Activated B cell treated with CpG ODN at 0.5 μM for 24 hours (primary cell): Measurements from ENCODE around the gene ZNF566. TPM values are rescaled to one million over a fixed set of nuclear protein-coding genes. Genes with fewer than 3 reads are reported as not detected.

Source experiments
- ATAC-seq: fragments of 200-7000 bp; cut with Tn5 transposase; one replicate; pipeline ENCODE4 v1.10.0; 2021; ENCODE audit warnings: low read depth, mild to moderate bottlenecking, moderate library complexity
- CTCF ChIA-PET: fragments of 350-600 bp; sonication (Branson Sonifier 250); formaldehyde crosslinking; loops from one replicate; lab custom pipeline; 2021; ENCODE audit warnings: antibody characterized with exemption; lab: Charles Lee
- POLR2A ChIA-PET: fragments of 350-600 bp; sonication (Branson Sonifier 250); formaldehyde crosslinking; loops from one replicate; lab custom pipeline; 2021; ENCODE audit warnings: antibody characterized with exemption; lab: Charles Lee
- DNase-seq: peaks from one replicate; pipeline ENCODE4 v3.0.0; 2022
- H3K27ac Mint-ChIP-seq: one replicate; pipeline ENCODE4 v1.8.0; 2020; ENCODE audit warnings: mixed read lengths
- H3K27me3 Mint-ChIP-seq: one replicate; pipeline ENCODE4 v1.8.0; 2021; ENCODE audit warnings: mixed read lengths
- H3K36me3 Mint-ChIP-seq: one replicate; pipeline ENCODE4 v1.8.0; 2021; ENCODE audit warnings: low read depth, mixed read lengths
- H3K4me1 Mint-ChIP-seq: one replicate; pipeline ENCODE4 v1.8.0; 2021; ENCODE audit warnings: mixed read lengths
- H3K4me3 Mint-ChIP-seq: one replicate; pipeline ENCODE4 v1.8.0; 2020; ENCODE audit warnings: mild to moderate bottlenecking, mixed read lengths
- H3K9me3 Mint-ChIP-seq: one replicate; pipeline ENCODE4 v1.8.0; 2020; ENCODE audit warnings: mixed read lengths
- CTCF ChIP-seq: fragments of 200-600 bp; IDR thresholded peaks from one replicate; pipeline ENCODE4 v1.8.0; 2022; ENCODE audit warnings: antibody characterized with exemption, mild to moderate bottlenecking
- intact Hi-C: fragments of 100-400 bp; cut with micrococcal nuclease; formaldehyde crosslinking; loops from one replicate; pipeline ENCODE4 v1.15.1; 2024
- total RNA-seq: library from RNA; stranded (reverse); gene quantifications from 2 replicates; pipeline ENCODE4 v1.2.3, GENCODE V29; 2022

The ZNF566 gene
- 14.1 and 16.6 TPM in 2 replicates for total RNA-seq

- peak; percentile 92 for ATAC-seq
- Mint-ChIP-seq H3K27me3 (no peaks in the 10 kb centered on the region), H3K9me3 (peaks cover 2% of the 10 kb centered on the region), H3K36me3 (peaks cover 23% of the 10 kb centered on the region), H3K4me3 (peak within 1 kb of the TSS; percentile 98), H3K27ac (peak within 1 kb of the TSS; percentile 99), H3K4me1 (peaks cover 46% of the 10 kb centered on the region)
- ChIA-PET CTCF (interaction anchor here (0.8 to 1.4 kb wide), 3 partner anchors 111 to 361 kb away, joined by 3 to 5 read pairs (median 4); no protein-coding TSS in a partner anchor), POLR2A (interaction anchor here (0.5 to 2.9 kb wide), 31 partner anchors 21 to 1756 kb away, joined by 3 to 39 read pairs (median 5); partner anchors contain the start of genes NFKBID, U2AF1L4, ZFP14 and ZFP82)
- DNase-seq: peak; percentile 81
- TF ChIP-seq CTCF: no peak
- intact Hi-C loops: loop anchor here (1.0 to 10.0 kb wide), 16 partner anchors 39 to 977 kb away; partner anchors contain the start of genes ZFP82, ZNF260, ZNF345 and ZNF420
These were observed at the start of gene ZNF566 for GRCh38 chr19:36489118-36489919. ZNF566 (minus strand) TSS chr19:36489561; CDS start chr19:36476557, 13,004 bp downstream.

GRCh38 chr19:36528921-36529518 lies 39.7 kb upstream of the ZNF566 start:
- Mint-ChIP-seq H3K36me3 (peaks cover 43% of the 10 kb centered on the region), H3K27me3 (no peaks in the 10 kb centered on the region), H3K27ac (peak overlapping the region; percentile 99), H3K4me3 (peak overlapping the region; percentile 99), H3K9me3 (peaks cover 11% of the 10 kb centered on the region), H3K4me1 (peaks cover 27% of the 10 kb centered on the region)
- no peak for TF ChIP-seq CTCF
- ChIA-PET POLR2A (interaction anchor here (0.7 to 3.5 kb wide), 18 partner anchors 40 to 1163 kb away, joined by 3 to 39 read pairs (median 6); partner anchors contain the start of genes ZFP14, ZNF146, ZNF345 and ZNF382), CTCF (no interaction called here)
- ATAC-seq (no peak), DNase-seq (no peak)
- intact Hi-C loops: loop anchor here (1.0 to 5.0 kb wide), 12 partner anchors 40 to 842 kb away; partner anchors contain the start of genes ZFP14, ZNF345, ZNF382 and ZNF383

- peaks cover 27% of the 10 kb centered on the region for H3K4me1 Mint-ChIP-seq
- peak; percentile 94 for DNase-seq
- no peak for TF ChIP-seq CTCF
- peak; percentile 89 for ATAC-seq
- intact Hi-C loops: loop anchor here (1.0 to 5.0 kb wide), 12 partner anchors 39 to 843 kb away; partner anchors contain the start of genes ZFP14, ZNF345, ZNF382 and ZNF383
- H3K4me3 Mint-ChIP-seq: peak within 1 kb of the TSS; percentile 99
- H3K36me3 Mint-ChIP-seq: peaks cover 42% of the 10 kb centered on the region
- CTCF ChIA-PET: interaction anchor here (1.0 kb wide), 1 partner anchor 45 kb away, joined by 3 read pairs; the partner anchor contains the start of gene ZNF529
- peak within 1 kb of the TSS; percentile 99 for H3K27ac Mint-ChIP-seq
- H3K9me3 Mint-ChIP-seq: peaks cover 12% of the 10 kb centered on the region
- POLR2A ChIA-PET: interaction anchor here (0.6 to 3.5 kb wide), 26 partner anchors 33 to 1164 kb away, joined by 3 to 39 read pairs (median 5); partner anchors contain the start of genes ALKBH6, ZFP14, ZNF146 and ZNF345
- H3K27me3 Mint-ChIP-seq: no peaks in the 10 kb centered on the region
These were observed 39.0 kb upstream of the ZNF566 start, which contains the start of gene ZNF260 for GRCh38 chr19:36528194-36528920. ZNF260 (minus strand) TSS chr19:36528271; CDS start chr19:36515238, 13,033 bp downstream.

GRCh38 chr19:36527873-36528193 lies 38.5 kb upstream of the ZNF566 start:
- Mint-ChIP-seq H3K9me3 (peaks cover 13% of the 10 kb centered on the region), H3K27me3 (no peaks in the 10 kb centered on the region), H3K27ac (peak overlapping the region; percentile 99), H3K36me3 (peaks cover 43% of the 10 kb centered on the region), H3K4me1 (peaks cover 29% of the 10 kb centered on the region), H3K4me3 (peak overlapping the region; percentile 99)
- ATAC-seq (no peak), DNase-seq (no peak)
- CTCF ChIA-PET: interaction anchor here (1.0 kb wide), 1 partner anchor 45 kb away, joined by 3 read pairs; the partner anchor contains the start of gene ZNF529
- no peak for TF ChIP-seq CTCF
- POLR2A ChIA-PET: interaction anchor here (0.6 to 3.5 kb wide), 19 partner anchors 33 to 1164 kb away, joined by 3 to 39 read pairs (median 6); partner anchors contain the start of genes ALKBH6, ZFP14, ZNF146 and ZNF345
- intact Hi-C loops: loop anchor here (1.0 to 5.0 kb wide), 12 partner anchors 39 to 843 kb away; partner anchors contain the start of genes ZFP14, ZNF345, ZNF382 and ZNF383
